Stimulated activated naive CD8-positive, alpha-beta T cell treated with anti-CD3 and anti-CD28 coated beads, Interleukin-15, amount 100 ng/mL, for 72 hours (primary cell): ENCODE results near the gene CFAP107.
"Not testable (repeated sequence)": the region's sequence is repeated elsewhere in the genome, so short reads cannot be mapped to it uniquely, and the experiment has no call there.

Experiments
- ATAC-seq: fragments of 150-1000 bp; cut with Tn5 transposase; 2 replicates; pipeline ENCODE4 v1.10.0; 2021; ENCODE audit warnings: mild to moderate bottlenecking, moderate library complexity
- DNase-seq, 2 donors: peaks; one replicate each; pipeline ENCODE4 v3.0.0; 2021 to 2022
- H3K27ac Mint-ChIP-seq, 2 donors: one replicate each; pipeline ENCODE4 v1.8.0; 2022; ENCODE audit warnings: mild to moderate bottlenecking in 2 of 2, mixed read lengths in 2 of 2, moderate library complexity in 2 of 2
- H3K27me3 Mint-ChIP-seq: one replicate; pipeline ENCODE4 v1.8.0; 2022; ENCODE audit warnings: mixed read lengths
- H3K4me1 Mint-ChIP-seq: one replicate; pipeline ENCODE4 v1.8.0; 2022; ENCODE audit warnings: mild to moderate bottlenecking, mixed read lengths
- H3K4me3 Mint-ChIP-seq, 2 donors: one replicate each; pipeline ENCODE4 v1.8.0; 2022; ENCODE audit warnings: mild to moderate bottlenecking in 2 of 2, mixed read lengths in 2 of 2, moderate library complexity in 1 of 2
- H3K9me3 Mint-ChIP-seq, 2 donors: one replicate each; pipeline ENCODE4 v1.8.0; 2022; ENCODE audit warnings: mixed read lengths in 2 of 2

CFAP107 gene

GRCh38 chr1:12784729-12785128 lies 38.7 kb downstream of the CFAP107 start:
- H3K4me3 Mint-ChIP-seq, H3K27ac Mint-ChIP-seq, ATAC-seq, H3K27me3 Mint-ChIP-seq, DNase-seq, H3K4me1 Mint-ChIP-seq: not testable (repeated sequence)
- H3K9me3 Mint-ChIP-seq: peaks cover 13 to 14% of the 10 kb centered on the region in 2 donors

DNA sequence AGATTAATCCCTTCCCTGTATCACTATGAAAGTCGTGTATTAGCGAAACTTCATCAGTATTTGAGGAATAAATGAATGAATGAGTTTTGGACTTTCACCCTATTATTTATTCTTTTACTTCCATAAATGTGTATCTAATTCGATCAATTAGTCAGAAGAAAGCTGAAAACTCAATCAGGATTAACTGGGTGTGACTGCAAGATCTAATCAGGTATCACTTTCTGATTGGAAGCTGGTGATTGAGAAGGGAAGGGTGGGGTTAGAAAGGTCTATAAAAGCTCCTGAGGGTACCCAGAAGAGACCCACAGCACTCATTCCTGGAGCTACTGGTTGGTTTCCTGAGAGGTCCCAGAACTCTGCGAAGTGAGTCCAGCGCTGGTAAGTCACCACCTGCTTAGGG lies 45.1 kb downstream of the CFAP107 start, which contains the start of gene PRAMEF1:
PRAMEF1 (plus strand) TSS at position 301 of the 400 bp plus-strand sequence. CDS start 1,831 bp downstream, outside the sequence.
- DNase-seq, H3K27me3 Mint-ChIP-seq, ATAC-seq: not testable (repeated sequence)

DNA sequence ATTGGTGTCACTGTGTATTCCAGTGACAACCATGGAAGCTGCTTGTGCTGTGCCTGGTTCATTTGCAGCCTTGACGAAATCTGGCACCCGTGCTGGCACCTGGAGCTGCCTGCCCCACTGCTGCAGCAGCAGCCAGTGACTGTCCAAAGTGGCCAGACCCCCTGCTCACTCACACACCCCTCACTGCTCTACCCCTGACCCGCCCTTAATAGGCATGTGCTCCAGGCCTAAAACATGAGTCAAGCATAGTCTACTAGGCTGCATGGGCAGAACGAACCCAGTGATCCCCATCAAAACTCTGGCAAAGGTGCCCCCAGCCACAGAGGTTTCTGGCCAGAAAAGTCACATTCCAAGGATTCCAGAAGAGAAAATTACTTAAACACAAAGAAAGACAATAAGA lies 52.9 kb downstream of the CFAP107 start:
- Mint-ChIP-seq H3K4me1 (no peaks in the 10 kb centered on the region), H3K9me3 (no peaks in the 10 kb centered on the region), H3K4me3 (no peak overlapping the region), H3K27me3 (peaks cover 9% of the 10 kb centered on the region), H3K27ac (no peak overlapping the region)
- ATAC-seq: no peak
- DNase-seq: no peak

More for the DNA sequence above, 45.1 kb downstream of the CFAP107 start, which contains the start of gene PRAMEF1:
- H3K4me3 Mint-ChIP-seq, H3K4me1 Mint-ChIP-seq, H3K27ac Mint-ChIP-seq, H3K9me3 Mint-ChIP-seq: not testable (repeated sequence)

- Mint-ChIP-seq H3K9me3 (peaks cover 3% of the 10 kb centered on the region in 2 donors), H3K27ac (no peak overlapping the region), H3K27me3 (peaks cover 9% of the 10 kb centered on the region), H3K4me3 (no peak overlapping the region), H3K4me1 (no peaks in the 10 kb centered on the region)
- ATAC-seq: no peak
- DNase-seq: no peak
Observed at GRCh38 chr1:12799730-12800129, 53.7 kb downstream of the CFAP107 start.

- peaks cover 39% of the 10 kb centered on the region for H3K27me3 Mint-ChIP-seq
- H3K4me3 Mint-ChIP-seq: no peak overlapping the region
- H3K4me1 Mint-ChIP-seq: no peaks in the 10 kb centered on the region
- H3K27ac Mint-ChIP-seq: no peak overlapping the region
- DNase-seq (no peak), ATAC-seq (no peak)
- peaks cover 12 to 13% of the 10 kb centered on the region in 2 donors for H3K9me3 Mint-ChIP-seq
Observed at GRCh38 chr1:12809933-12810332, 63.9 kb downstream of the CFAP107 start.

- Mint-ChIP-seq H3K27ac (peak overlapping the region in 1 of 2 donors; percentile 23), H3K27me3 (peaks cover 43% of the 10 kb centered on the region), H3K4me3 (no peak overlapping the region), H3K9me3 (peaks cover 9% of the 10 kb centered on the region in 2 donors), H3K4me1 (no peaks in the 10 kb centered on the region)
- no peak for ATAC-seq
- no peak for DNase-seq
Observed at GRCh38 chr1:12810691-12811408, 64.8 kb downstream of the CFAP107 start.

- no peak overlapping the region for H3K4me3 Mint-ChIP-seq
- H3K4me1 Mint-ChIP-seq: no peaks in the 10 kb centered on the region
- DNase-seq (no peak), ATAC-seq (no peak)
- peaks cover 44% of the 10 kb centered on the region for H3K27me3 Mint-ChIP-seq
- H3K9me3 Mint-ChIP-seq: peaks cover 6 to 9% of the 10 kb centered on the region in 2 donors
- H3K27ac Mint-ChIP-seq: no peak overlapping the region
Observed at GRCh38 chr1:12811409-12811784, 65.4 kb downstream of the CFAP107 start.
